Measurements from ENCODE around the gene CACNA2D1. TPM values are rescaled to one million over a fixed set of nuclear protein-coding genes. Genes with fewer than 3 reads are reported as not detected.

The CACNA2D1 gene
- total RNA-seq, 2 experiments from 2014 or later: not detected

DNA sequence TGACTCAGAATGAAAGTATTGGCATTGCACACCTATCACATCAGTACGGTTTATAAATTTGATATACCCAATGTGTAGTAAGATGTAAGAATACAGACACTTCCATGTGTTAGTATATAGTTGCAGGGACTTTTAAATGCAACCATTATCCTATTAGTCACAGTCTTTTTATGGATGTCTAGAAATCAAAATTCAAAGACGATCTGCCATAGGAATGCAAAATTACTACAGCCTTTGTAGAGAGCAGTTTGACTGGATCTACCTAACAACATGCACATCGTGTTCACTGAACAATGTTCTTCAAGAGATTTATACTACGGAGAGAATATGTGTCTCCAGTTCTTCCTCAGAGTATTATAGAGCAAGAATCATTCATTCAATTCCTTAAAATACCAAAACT, 356.5 kb downstream of the CACNA2D1 start:
- no peak overlapping the region for H3K4me3 Mint-ChIP-seq
- intact Hi-C loops (cut with micrococcal nuclease): no loop called here

DNA sequence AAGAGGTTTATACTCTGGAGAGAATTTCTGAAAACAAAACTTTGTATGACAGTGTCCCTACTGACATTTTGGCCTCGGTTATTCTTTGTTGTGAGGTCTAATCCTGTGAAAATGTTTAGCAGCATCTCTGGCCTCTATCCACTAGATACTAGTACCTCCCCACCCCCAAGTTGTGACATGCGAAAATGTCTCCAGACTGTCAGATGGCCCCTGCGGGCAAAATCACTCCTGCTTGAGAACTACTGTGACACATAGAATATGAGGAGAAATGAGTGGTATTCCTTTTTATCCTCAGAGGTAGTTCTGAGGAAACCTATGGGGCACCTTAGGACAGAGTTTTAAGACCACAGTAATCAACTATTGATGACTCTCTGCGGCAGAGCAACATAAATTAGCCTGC, 358.5 kb downstream of the CACNA2D1 start:
- ChIA-PET POLR2A (no interaction called here), CTCF (no interaction called here)
- Mint-ChIP-seq H3K9me3 (peaks cover 2% of the 10 kb centered on the region), H3K27ac (no peak overlapping the region), H3K27me3 (no peaks in the 10 kb centered on the region), H3K36me3 (ENCODE audit: low read depth) (no peaks in the 10 kb centered on the region), H3K4me3 (no peak overlapping the region), H3K4me1 (ENCODE audit: low read depth) (no peaks in the 10 kb centered on the region)
- DNase-seq (no peak), ATAC-seq (no peak)
- TF ChIP-seq, protein P1, sequence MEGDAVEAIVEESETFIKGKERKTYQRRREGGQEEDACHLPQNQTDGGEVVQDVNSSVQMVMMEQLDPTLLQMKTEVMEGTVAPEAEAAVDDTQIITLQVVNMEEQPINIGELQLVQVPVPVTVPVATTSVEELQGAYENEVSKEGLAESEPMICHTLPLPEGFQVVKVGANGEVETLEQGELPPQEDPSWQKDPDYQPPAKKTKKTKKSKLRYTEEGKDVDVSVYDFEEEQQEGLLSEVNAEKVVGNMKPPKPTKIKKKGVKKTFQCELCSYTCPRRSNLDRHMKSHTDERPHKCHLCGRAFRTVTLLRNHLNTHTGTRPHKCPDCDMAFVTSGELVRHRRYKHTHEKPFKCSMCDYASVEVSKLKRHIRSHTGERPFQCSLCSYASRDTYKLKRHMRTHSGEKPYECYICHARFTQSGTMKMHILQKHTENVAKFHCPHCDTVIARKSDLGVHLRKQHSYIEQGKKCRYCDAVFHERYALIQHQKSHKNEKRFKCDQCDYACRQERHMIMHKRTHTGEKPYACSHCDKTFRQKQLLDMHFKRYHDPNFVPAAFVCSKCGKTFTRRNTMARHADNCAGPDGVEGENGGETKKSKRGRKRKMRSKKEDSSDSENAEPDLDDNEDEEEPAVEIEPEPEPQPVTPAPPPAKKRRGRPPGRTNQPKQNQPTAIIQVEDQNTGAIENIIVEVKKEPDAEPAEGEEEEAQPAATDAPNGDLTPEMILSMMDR (IDR thresholded peaks at IDR 0.05): no peak
- intact Hi-C loops (cut with micrococcal nuclease): no loop called here

More for the DNA sequence above, 356.5 kb downstream of the CACNA2D1 start:
- Mint-ChIP-seq H3K4me1 (ENCODE audit: low read depth) (no peaks in the 10 kb centered on the region), H3K36me3 (ENCODE audit: low read depth) (no peaks in the 10 kb centered on the region), H3K27me3 (no peaks in the 10 kb centered on the region), H3K27ac (no peak overlapping the region), H3K9me3 (peaks cover 2% of the 10 kb centered on the region)
- ChIA-PET CTCF (no interaction called here), POLR2A (no interaction called here)
- ATAC-seq (no peak), DNase-seq (no peak)
- TF ChIP-seq, protein P1 (IDR thresholded peaks at IDR 0.05): no peak

DNA sequence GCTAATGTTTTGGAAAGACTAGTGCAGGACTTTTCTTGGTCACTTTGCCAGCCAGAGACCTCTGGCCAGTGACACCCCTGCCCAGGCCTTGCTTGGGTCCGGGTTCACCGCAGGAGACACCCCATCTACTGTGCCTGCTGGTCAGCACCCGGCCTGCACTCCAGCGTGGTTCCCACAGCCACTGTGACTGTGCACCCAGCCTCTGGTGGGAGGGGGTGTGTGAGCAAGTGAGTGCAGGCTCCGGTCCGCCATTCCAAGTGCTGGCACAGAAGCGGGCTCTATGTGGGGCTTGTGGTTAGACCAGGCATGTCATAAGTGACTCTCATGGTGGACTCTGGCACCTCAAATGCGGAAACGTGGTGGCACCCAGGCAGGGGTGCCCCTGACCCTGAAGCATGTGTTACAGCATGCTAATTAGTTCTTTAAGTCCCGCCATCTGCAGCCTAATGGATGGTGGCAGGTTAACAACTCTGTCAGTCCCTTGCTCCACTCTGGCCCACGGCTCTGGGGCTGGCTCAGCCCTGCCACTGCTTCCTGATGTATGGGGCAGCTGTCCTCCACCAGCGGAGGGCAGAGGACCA, 361.8 kb downstream of the CACNA2D1 start:
- no peak for ATAC-seq
- Mint-ChIP-seq H3K27me3 (no peaks in the 10 kb centered on the region), H3K9me3 (no peaks in the 10 kb centered on the region), H3K36me3 (ENCODE audit: low read depth) (no peaks in the 10 kb centered on the region), H3K4me1 (ENCODE audit: low read depth) (no peaks in the 10 kb centered on the region), H3K4me3 (no peak overlapping the region), H3K27ac (no peak overlapping the region)
- no peak for DNase-seq
- intact Hi-C loops (cut with micrococcal nuclease): no loop called here
- POLR2A ChIA-PET: no interaction called here
- TF ChIP-seq, protein P1 (IDR thresholded peaks at IDR 0.05): no peak
- CTCF ChIA-PET: no interaction called here

DNA sequence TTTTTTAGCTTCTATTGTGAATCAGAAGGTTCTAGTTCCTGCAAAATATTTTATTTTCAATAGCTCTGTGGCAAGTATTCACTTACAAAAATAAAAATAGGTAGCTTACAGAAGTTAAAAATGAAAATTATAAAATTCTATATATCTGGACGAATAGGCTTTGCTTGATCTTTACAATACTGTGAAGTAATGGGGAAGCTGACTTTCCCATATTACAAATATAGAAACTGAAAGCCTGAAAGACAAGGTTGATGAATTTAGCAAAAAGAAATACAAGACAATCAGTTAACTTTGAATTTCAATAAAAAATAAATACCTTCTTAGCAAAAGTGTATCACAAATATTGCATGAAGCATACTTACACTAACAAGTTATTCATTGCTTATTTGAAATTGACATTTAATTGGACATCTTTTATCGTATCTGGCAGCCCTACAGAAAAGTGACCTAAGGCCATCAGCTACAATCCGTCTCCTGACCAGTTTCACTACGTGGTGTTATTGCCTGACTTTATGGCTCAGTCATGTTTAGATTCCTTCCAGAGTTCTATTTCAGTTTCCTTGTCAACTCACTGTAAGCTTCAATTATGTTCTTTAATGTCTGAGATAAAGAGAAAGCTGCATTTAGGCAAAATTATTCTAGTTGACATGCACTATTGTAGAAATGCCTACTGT, 363.2 kb downstream of the CACNA2D1 start:
- Mint-ChIP-seq H3K27me3 (no peaks in the 10 kb centered on the region), H3K27ac (no peak overlapping the region), H3K36me3 (ENCODE audit: low read depth) (no peaks in the 10 kb centered on the region), H3K4me3 (no peak overlapping the region), H3K4me1 (ENCODE audit: low read depth) (no peaks in the 10 kb centered on the region), H3K9me3 (no peaks in the 10 kb centered on the region)
- ChIA-PET CTCF (interaction anchor here (1.1 to 1.2 kb wide), 2 partner anchors 9 to 650 kb away, joined by 3 to 4 read pairs; no protein-coding TSS in a partner anchor), POLR2A (no interaction called here)
- intact Hi-C loops (cut with micrococcal nuclease): no loop called here
- ATAC-seq (no peak), DNase-seq (no peak)
- TF ChIP-seq, protein P1 (IDR thresholded peaks at IDR 0.05): no peak

DNA sequence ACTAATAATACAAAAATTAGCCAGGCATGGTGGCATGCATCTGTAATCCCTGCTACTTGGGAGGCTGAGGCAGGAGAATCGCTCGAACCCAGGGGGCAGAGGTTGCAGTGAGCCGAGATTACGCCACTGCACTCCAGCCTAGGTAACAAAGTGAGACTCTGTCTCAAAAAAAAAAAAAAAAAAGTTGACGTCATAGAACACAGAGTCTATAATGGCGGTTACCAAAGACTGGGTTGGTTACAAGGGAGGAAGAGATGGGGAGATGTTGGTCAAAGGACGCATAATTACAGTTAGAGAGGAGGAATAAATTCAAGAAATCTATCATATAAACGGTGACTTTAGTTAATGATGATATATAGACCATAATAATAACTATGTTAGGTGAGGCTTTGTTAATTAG, 364.1 kb downstream of the CACNA2D1 start:
- Mint-ChIP-seq H3K9me3 (no peaks in the 10 kb centered on the region), H3K27ac (no peak overlapping the region), H3K4me3 (no peak overlapping the region), H3K36me3 (ENCODE audit: low read depth) (no peaks in the 10 kb centered on the region), H3K27me3 (no peaks in the 10 kb centered on the region), H3K4me1 (ENCODE audit: low read depth) (no peaks in the 10 kb centered on the region)
- ATAC-seq (no peak), DNase-seq (no peak)
- TF ChIP-seq, protein P1 (IDR thresholded peaks at IDR 0.05): no peak
- ChIA-PET POLR2A (no interaction called here), CTCF (interaction anchor here (1.1 to 1.2 kb wide), 2 partner anchors 8 to 651 kb away, joined by 3 to 4 read pairs; no protein-coding TSS in a partner anchor)
- intact Hi-C loops (cut with micrococcal nuclease): no loop called here
